GM12801 (cell line): Measurements from ENCODE around the gene CPLANE2.

Experiments
- CTCF ChIP-seq: IDR thresholded peaks from one replicate; pipeline ENCODE4 v1.5.1; 2011; ENCODE audit warnings: control low read depth; ENCODE audit not compliant: insufficient read length; ENCODE audit errors: extremely low read depth

CPLANE2 gene

GRCh38 chr1:16241221-16241708 lies 4.3 kb upstream of the CPLANE2 start:
- no peak for TF ChIP-seq CTCF

- no peak for TF ChIP-seq CTCF
These were observed 3.0 kb upstream of the CPLANE2 start for GRCh38 chr1:16239972-16240491.

GRCh38 chr1:16237343-16237830 lies 404 bp upstream of the CPLANE2 start:
- TF ChIP-seq CTCF = no peak

- TF ChIP-seq CTCF = no peak
These were observed 956 bp downstream of the CPLANE2 start for GRCh38 chr1:16235944-16236510.

- no peak for TF ChIP-seq CTCF
These were observed 1.6 kb downstream of the CPLANE2 start for GRCh38 chr1:16235347-16235746.

- TF ChIP-seq CTCF = no peak
These were observed 3.6 kb downstream of the CPLANE2 start for GRCh38 chr1:16233431-16233830.

- TF ChIP-seq CTCF = no peak
These were observed 4.7 kb downstream of the CPLANE2 start for GRCh38 chr1:16232316-16232710.
